Anterior cingulate cortex (tissue), 58 donors: Measurements from ENCODE around the gene CD99.
"Not testable (repeated sequence)": the region's sequence is repeated elsewhere in the genome, so short reads cannot be mapped to it uniquely, and the experiment has no call there.

Experiments
- DNase-seq, 58 donors: peaks; one replicate each; lab custom pipeline; 2025; lab: John Stamatoyannopoulos, UW

The CD99 gene

DNA sequence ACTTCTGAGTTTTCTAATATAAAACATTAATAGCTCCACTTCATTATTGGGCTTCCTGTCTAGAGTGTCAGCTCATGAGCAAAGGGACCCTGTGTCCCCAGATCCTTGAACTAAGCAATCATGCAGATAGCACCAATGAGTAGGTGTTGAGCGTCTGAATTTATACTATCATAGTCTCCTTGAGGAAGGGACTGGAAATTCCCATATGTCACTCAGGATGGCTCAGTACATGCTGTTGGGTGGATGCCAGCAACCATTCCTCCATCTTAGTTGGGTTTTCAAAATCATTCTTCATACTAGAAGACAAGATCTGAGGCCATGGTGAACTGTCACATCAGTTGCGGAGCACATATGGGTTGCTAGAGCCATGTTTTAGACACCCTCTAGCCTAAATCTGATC is 27.7 kb downstream of the CD99 start:
- DNase-seq: no peak

DNA sequence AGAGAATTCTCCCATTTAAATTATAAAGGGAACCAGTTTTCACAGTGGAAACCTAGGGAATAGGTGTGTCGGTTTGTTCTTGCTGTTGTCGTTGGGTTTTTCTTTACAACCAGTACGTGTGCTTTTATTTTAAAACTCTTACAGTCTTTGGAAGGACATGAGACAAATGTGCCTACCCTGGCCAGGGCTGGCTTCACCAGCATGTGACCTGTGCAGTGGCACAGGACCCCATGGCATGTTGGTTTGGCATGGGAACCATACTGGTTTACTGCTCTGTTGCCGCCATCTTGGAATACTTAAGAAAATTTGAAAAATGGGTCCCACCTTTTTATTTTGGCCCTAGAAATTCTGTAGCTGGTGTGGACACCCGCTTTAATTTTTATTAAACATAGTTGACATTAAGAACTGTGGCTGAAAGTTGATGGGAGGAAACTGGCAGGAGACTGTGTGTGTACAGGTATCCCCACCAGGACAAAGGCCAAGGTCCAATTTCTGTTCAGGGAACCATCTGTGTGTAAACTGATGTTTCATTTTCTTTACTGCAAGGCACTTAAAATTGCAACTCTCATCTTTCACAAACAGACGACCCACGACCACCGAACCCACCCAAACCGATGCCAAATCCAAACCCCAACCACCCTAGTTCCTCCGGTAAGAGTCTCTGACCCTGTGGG is 28.8 kb downstream of the CD99 start:
- DNase-seq: no peak

DNA sequence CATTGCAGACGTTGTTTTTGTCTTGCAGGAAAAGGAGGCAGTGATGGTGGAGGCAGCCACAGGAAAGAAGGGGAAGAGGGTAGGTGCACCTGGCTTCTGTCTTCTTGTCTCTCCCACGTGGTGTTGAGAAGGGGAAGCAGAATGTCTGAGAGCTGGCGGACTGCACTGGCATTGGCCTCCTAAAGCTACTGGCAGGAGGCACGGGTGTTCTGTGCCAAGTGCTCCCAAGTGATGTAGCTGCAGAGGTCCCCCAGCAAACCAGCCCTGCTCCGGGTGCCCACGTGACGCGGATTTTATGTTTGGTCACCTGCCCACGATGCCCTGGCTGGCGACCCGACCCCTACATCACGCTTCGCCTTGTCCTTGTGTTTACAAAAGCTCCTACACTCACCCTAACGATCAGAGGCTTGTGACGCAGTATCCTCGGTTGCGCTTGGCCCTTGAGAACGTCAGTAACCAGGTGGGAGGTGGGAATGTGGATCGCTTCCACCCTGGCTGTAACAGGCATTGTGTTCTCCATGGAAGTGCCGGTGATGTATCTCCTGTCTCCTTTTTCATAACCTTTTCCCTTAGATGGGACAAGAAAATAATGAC is 32.3 kb downstream of the CD99 start:
- DNase-seq: no peak

DNA sequence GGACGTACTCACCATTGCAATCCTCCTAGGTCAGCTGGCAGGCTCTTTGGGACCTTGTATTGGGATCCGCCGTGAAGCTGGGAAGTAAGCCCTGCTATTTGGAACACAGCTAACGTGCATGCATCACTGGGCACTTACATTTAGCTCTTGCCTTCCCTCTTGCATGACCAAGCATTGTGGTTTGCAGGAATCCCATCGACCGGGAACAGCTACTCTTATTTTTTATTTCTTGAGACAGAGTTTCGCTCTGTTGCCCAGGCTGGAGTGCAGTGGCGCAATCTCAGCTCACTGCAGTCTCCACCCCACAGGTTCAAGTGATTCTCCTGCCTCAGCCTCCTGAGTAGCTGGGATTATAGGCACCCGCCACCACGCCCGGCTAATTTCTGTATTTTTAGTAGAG is 36.2 kb downstream of the CD99 start:
- not testable (repeated sequence) for DNase-seq

DNA sequence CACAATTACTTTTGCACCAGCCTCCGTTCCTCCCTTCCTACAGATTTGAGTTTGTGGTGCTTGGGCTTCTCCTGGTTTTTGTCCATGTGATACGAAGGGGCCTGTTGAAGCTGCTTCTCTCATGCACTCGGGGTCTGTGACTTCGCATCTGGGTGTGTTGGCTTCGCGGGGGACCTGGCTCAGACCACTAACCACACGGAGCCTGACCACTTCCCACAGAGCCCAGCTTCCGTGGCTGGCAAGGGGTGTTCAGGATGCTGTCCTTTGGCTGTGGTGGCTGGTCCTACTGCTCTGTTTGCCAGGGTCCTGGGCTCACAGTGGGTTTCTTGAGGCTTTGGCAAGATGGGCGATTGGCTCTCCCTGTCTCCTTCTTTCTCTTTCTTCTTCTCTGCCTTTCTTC is 41.0 kb downstream of the CD99 start:
- DNase-seq: no peak

DNA sequence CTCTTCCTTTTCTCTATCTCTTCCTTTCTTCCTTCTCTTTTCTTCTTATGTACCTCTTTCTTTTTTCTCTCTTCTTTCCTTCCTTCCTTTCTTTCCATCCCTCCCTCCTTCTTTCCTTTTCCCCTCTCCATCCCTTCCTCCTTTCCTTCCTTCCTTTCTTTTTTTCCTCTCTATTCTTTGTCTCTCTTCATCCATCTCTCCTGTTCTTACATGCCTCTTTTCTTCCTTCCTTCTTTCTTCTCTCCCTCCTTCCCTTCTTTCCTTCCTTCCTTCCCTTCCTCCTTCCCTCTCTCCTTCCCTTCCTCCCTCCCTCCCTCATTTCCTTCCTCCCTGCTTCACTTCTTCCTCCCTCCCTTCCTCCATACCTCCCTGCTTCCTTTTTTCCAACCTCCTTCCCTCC is 41.6 kb downstream of the CD99 start:
- no peak for DNase-seq

DNA sequence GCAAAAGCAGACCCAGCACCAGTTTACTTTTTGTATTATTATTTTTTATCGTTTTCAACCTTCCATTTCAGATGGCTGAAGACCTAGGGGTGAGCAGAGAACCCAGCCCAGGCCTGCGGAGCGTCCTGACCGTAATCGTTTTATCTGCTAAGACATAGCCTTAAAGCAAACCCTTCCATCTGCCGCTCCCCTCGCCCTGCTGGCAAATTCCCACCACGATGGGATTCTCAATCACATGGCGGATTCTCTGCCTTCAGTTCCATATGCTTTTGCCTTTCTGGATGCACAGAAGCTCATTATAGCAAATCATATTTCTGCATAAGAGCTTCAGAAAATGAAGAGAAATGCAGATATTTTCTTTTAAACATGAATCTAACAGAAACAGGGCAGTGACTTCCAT is 42.2 kb downstream of the CD99 start:
- no peak for DNase-seq

DNA sequence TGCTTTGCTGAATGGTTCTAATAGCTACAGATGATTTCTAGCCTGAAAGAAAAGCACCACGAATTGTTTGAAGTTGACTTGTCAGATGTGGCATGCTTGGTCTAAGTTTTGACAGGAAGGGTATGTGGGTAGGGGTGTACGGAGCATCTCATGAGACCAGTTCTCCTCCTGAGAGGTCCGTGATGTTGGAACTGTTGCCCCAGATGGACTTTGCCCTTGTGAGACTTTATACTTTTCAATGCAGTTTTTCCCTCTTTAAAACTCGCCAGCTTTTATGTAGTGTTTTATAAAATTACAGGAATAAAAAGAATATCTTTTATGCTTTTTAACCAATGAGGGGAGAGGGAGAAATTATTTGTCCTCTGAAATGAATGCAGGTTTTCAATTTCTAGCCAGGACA is 44.2 kb downstream of the CD99 start:
- no peak for DNase-seq

DNA sequence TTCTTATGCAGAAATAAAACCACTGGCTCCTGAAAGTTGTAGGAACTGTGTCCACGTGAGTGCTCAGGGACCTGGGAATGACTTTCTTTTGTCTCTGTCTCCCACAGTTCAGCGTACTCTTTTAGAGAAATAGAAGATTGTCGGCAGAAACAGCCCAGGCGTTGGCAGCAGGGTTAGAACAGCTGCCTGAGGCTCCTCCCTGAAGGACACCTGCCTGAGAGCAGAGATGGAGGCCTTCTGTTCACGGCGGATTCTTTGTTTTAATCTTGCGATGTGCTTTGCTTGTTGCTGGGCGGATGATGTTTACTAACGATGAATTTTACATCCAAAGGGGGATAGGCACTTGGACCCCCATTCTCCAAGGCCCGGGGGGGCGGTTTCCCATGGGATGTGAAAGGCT is 49.6 kb downstream of the CD99 start:
- DNase-seq: no peak

DNA sequence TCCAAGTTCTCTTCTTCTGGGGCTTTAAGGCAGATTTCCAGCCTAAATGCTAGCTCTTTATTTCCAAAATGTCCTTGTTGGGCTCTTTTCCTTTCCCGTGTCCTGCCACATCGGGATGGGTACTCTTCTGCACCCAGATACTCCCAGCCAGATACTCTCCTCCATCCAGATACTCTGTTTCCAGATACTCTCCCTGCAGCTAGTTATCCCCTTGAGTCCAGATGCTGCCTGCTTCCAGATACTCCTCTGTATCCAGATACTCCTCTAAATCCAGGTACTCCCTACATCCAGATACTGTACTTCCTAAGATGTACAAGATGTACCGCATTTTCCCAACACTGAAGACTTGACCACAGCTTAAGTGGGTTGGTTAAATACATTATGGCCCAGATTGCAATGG is 50.3 kb downstream of the CD99 start:
- DNase-seq: no peak

DNA sequence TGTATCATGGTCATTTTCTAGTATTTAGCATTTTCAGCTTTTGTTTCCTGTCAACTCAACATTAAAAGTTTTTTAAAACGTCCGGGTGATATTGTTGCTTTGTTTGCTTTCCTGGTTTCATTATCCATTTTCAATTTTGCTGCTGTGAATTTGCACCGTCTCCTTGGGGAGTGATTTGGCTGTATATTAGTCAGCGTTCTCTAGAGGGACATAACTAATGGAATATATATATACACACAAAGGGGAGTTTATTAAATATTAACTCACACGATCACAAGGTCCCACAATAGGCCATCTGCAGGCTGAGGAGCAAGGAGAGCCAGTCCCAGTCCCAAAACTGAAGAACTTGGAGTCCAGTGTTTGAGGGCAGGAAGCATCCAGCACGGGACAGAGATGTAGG is 55.2 kb downstream of the CD99 start:
- DNase-seq: not testable (repeated sequence)

DNA sequence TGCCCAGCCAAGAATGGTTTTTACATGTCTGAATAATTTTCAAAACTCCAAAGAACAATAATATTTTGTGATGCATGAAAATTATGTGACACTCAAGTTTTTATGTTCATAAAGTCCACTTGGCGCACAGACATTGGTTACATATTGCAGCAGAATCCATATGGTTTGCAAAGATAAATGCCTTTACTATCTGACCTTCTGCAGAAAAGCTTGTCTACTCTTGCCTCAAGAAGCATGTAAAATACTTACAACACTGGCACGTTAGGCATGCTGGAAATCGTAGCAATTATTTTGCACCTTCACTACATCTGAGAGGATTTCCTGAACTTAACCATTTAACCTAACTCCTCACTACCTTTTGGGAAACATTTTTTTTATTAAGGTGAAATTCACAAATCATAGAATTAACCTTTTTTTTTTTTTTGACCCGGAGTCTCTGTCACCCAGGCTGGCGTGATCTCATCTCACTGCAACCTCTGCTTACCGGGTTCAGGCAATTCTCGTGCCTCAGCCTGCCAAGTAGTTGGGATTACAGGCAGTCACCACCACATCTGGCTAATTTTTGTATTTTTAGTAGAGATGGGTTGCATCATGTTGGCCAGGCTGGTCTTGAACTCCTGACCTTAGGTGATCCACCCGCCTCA is 57.2 kb downstream of the CD99 start:
- no peak for DNase-seq

DNA sequence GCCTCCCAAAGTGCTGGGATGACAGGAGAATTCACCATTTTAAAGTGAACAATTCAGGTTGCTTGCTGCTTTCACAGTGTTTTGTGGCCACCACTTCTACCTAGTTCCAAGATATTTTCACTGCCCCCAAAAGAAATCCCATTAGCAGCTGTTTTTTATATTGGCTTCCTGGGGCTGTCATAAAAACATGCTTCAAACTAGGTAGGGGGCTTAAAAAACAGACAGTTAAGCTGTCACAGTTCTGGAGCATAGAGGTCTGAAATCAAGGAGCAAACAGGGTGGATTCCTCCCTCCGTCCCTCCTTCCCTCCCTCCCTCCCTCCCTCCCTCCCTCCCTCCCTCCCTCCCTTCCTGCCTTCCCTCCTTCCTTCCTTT is 57.7 kb downstream of the CD99 start:
- DNase-seq: no peak

DNA sequence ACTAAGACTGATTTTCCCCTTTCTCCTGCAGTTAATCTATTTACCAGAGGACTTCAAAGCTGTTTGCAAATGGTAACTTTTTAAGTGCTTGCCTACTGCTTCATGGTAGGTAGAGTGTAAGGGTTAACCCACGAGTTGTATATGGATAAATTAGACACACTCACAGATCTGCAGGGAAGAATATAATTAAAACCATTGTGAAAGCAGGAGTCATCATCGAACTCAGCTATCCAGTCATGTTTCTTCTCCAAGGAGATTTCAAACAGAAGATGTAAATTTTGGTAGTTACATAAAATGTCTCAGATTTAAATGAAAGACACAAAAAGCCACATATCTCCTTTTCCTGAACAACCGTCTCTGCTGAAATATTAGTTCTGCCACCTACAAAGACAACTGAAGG is 60.2 kb downstream of the CD99 start:
- DNase-seq: no peak

DNA sequence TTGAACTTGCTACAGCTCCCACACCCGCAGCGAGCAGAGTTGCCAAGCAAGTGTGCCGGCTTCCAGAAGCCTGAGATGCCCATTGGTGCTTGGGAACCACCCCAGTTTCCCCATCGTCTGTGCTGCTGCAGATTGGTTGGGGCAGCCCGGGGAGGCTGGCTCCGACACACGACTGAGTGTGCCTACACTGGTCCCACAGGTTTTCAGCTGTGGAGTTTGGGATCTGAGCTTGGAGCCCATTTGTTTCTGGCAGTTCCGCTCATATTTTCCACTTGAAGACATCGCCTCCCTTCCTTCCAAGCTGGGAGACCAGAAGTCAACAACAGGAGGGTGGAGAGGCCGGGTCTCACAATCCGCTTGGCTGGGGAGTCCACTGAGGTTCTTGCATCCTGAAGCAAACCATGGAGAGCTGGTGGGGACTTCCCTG is 60.8 kb downstream of the CD99 start, which contains the start of gene XG:
Gene XG, plus strand, starts transcription at position 167 of the 427 bp plus-strand sequence. Its CDS starts 235 bp downstream, at position 402.
- DNase-seq: not testable (repeated sequence)

DNA sequence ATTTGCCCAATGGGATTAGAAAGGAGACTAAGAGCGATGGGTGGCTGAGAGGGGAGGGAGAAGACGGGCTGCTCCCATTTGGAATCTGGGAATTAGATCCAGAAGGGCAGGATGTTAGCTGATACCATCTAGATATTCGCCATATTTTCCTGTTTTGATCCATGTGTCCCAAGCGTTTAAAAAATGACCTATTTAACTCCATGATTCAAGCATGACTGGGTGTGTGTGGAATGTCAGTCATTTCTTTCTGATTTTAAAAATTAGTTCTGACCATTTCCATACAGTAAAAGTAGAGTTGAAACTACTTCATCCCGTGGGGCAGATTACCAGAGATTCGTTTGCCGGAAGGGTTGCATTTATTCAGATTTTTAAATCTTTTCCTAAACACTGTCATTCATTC is 61.3 kb downstream of the CD99 start:
- DNase-seq: not testable (repeated sequence)

DNA sequence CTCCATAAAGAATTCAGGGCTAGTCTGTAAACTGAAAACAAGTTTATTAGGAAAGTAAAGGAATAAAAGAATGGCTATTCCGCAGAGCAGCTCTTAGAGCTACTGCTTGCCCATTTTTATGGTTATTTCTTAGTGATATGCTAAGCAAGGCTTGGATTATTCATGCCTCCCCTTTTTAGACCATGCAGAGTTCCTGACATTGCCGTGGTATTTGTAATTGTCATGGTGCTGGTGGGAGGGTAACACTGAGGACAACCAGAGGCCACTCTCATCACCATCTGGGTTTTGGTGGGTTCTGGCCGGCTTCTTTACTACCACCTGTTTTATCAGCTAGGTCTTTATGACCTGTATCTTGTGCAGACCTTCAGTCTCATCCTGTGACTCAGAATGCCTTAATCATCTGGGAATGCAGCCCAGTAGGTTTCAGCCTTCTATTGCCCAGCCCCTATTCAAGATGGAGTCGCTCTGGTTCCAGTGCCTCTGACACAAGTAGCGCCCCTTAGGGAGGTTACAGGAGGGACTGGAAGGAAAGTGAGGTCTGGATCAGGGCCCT is 64.1 kb downstream of the CD99 start:
- DNase-seq: not testable (repeated sequence)

DNA sequence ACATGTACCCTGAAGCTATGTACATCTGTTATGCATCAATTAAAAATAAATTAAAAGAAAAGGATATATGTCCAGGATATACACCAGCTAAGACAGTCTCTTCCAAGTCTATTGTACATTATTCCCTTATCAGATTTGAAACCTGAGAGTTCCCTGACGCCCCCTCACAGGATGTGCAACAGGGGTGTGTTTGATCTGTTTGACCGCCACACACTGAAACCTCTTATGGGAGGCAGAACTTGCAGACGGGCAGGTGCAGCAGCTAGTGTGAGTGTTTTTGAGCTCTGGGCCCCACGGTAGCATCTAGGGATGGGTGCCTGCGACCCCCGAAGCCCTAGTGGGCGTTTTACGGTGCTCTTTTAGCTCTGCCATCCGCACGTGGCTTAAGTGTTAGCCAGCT is 65.5 kb downstream of the CD99 start:
- no peak for DNase-seq

DNA sequence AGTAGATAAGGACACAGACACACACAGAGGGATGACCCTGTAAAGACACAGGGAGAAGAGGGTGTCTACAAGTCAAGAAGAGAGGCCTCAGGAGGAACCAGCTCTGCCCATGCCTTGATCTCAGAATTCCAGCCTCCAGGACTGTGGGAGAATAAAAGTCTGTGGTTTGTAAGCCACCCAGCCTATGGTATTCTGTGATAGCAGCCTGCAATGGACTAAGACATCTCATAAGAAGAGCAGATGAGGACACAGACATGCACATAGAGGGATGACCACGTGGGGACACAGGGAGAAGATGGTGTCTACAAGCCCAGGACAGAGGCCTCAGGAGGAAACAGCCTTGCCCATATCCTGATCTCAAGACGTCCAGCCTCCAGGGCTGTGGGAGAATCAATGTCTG is 70.2 kb downstream of the CD99 start:
- DNase-seq: no peak

DNA sequence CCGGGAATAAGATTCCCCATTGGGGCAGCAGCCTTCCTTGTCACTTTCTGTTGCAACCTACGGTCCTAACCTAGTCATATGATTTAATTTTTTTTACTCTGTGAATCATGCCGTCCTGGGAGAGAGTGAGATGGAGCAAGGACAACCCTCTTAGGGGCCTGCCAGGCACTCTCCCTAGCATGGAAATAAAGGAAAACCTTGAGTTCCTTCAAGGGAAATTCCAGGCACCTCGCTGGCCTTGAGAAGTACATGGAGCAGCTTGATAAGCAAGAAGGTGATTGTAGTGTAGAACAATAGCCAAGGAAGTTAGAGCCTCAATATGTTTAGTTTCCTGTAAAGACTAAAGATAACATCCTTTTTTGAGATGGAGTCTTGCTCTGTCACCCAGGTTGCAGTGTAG is 71.6 kb downstream of the CD99 start:
- DNase-seq: not testable (repeated sequence)

DNA sequence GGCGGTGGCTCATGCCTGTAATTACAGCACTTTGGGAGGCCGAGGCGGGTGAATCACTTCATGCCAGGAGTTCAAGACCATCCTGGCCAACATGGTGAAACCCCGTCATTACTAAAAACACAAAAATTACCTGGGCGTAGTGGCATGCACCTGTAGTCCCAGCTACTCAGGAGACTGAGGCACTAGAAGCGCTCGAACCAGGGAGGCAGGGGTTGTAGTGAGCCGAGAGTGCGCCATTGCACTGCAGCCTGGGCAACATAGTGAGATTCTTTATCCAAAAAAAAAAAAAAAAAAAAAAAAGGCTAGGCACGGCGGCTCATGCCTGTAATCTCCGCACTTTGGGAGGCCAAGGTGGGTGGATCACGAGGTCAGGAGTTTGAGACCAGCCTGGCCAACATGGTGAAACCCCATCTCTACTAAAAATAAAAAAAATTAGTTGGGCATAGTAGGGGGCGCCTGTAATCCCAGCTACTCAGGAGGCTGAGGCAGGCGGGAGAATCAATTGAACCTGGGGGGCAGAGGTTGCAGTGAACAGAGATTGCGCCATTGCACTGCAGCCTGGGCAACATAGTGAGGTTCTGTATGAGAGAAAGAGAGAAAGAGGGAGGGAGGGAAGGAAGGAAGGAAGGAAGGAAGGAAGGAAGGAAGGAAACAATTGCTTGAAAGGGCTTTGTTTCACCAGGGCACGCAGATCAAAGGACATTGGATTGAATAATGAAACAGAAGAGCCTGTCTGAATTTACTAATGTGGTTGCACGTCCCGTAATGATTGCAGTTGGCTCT is 73.9 kb downstream of the CD99 start:
- not testable (repeated sequence) for DNase-seq
